GM12878 (cell line): ENCODE data around the gene JAKMIP1. TPM values are rescaled to one million over a fixed set of nuclear protein-coding genes. Genes with fewer than 3 reads are reported as not detected.

Experiments used
- ATAC-seq: fragments of 200-7000 bp; cut with Tn5 transposase; 3 replicates; pipeline ENCODE4 v1.9.1; 2020; ENCODE audit warnings: mild to moderate bottlenecking, moderate library complexity
- BruUV-seq: library from RNA; stranded (reverse); fragments of 400-500 nt; replicated peaks from 2 replicates; lab custom pipeline; 2021; lab: Mats Ljungman, UMichigan
- CTCF ChIA-PET: fragments of 300-600 bp; sonication (Branson Sonifier 250); formaldehyde crosslinking; extraction: SDS; loops from one replicate; lab custom pipeline; 2021; ENCODE audit warnings: inconsistent platforms; lab: Yijun Ruan, JAX
- POLR2A ChIA-PET: fragments of 350-600 bp; formaldehyde crosslinking; extraction: SDS; loops from one replicate; lab custom pipeline; 2021; ENCODE audit warnings: inconsistent platforms; lab: Charles Lee
- RAD21 ChIA-PET: fragments of 300-600 bp; sonication (Branson Sonifier 250); formaldehyde crosslinking; loops from one replicate; lab custom pipeline; 2023; ENCODE audit warnings: antibody characterized with exemption; ENCODE audit not compliant: unreplicated experiment; lab: Charles Lee
- SMC1A ChIA-PET: fragments of 300-600 bp; sonication (Branson Sonifier 250); formaldehyde crosslinking; loops from one replicate; lab custom pipeline; 2023; ENCODE audit not compliant: unreplicated experiment, uncharacterized antibody; lab: Charles Lee
- DNase-seq: peaks from one replicate; pipeline ENCODE4 v3.0.0-alpha.2; 2011; ENCODE audit warnings: low read depth, low spot score
- FAIRE-seq: peaks from 3 replicates; lab custom pipeline; 2011; peaks lifted over from hg19 to GRCh38; lab: Jason Lieb, UNC
- H2AFZ ChIP-seq: 2 replicates; pipeline ENCODE4 v1.6.0; 2011; ENCODE audit warnings: low read depth, low read length, control low read depth; ENCODE audit not compliant: control insufficient read depth
- H3K27ac ChIP-seq: 2 replicates; pipeline ENCODE4 v1.5.1; 2011; ENCODE audit warnings: control low read depth; ENCODE audit not compliant: control insufficient read depth, insufficient read depth
- H3K27me3 ChIP-seq, 2 experiments: replicated peaks in 1 of 2; 2 replicates each; pipeline versions ENCODE4 v1.6.0 to v1.6.1; 2011; ENCODE audit warnings: low read length in 1 of 2; ENCODE audit not compliant: control insufficient read depth in 2 of 2, insufficient read depth in 2 of 2
- H3K36me3 ChIP-seq, 2 experiments: 2 replicates each; pipeline ENCODE4 v1.5.1; 2011; ENCODE audit warnings: low read length in 1 of 2; ENCODE audit not compliant: control insufficient read depth in 2 of 2, insufficient read depth in 2 of 2
- H3K4me1 ChIP-seq: 2 replicates; pipeline ENCODE4 v1.6.1; 2011; ENCODE audit warnings: mild to moderate bottlenecking, low read length, moderate library complexity, mixed read lengths; ENCODE audit not compliant: control insufficient read depth, insufficient read depth
- H3K4me2 ChIP-seq: 2 replicates; pipeline ENCODE4 v1.6.0; 2011; ENCODE audit warnings: control low read depth; ENCODE audit not compliant: control insufficient read depth, insufficient read depth
- H3K4me3 ChIP-seq: fragments of 200-600 bp; sonication (generic); 2 replicates; pipeline ENCODE4 v1.5.1; 2016
- H3K79me2 ChIP-seq: 2 replicates; pipeline ENCODE4 v1.6.0; 2011; ENCODE audit warnings: low read length; ENCODE audit not compliant: control insufficient read depth, insufficient read depth
- H3K9ac ChIP-seq: 2 replicates; pipeline ENCODE4 v1.8.0; 2011; ENCODE audit warnings: low read length, control low read depth, mixed read lengths; ENCODE audit not compliant: control insufficient read depth, insufficient read depth
- H3K9me3 ChIP-seq: replicated peaks from 3 replicates; pipeline ENCODE4 v1.5.1; 2011; ENCODE audit warnings: mild to moderate bottlenecking, low read length; ENCODE audit not compliant: control insufficient read depth, insufficient read depth
- H4K20me1 ChIP-seq: 2 replicates; pipeline ENCODE4 v1.6.0; 2011; ENCODE audit not compliant: control insufficient read depth, insufficient read depth
- BHLHE40 ChIP-seq, 2 experiments: fragments of 450-650 bp in 1 of 2; IDR thresholded peaks; 2 replicates each; pipeline ENCODE4 v1.6.1; 2011 to 2017; ENCODE audit warnings: low read depth in 2 of 2, borderline replicate concordance in 1 of 2, improper control_type of control experiment in 1 of 2, low read length in 1 of 2, mild to moderate bottlenecking in 1 of 2
- ESRRA ChIP-seq: IDR thresholded peaks from 2 replicates; pipeline ENCODE4 v1.6.1; 2012; ENCODE audit warnings: mild to moderate bottlenecking, low read length, improper control_type of control experiment
- IKZF2 ChIP-seq, 2 experiments: fragments of 450-650 bp; IDR thresholded peaks; 2 replicates each; pipeline ENCODE4 v1.6.1; 2017; ENCODE audit warnings: mild to moderate bottlenecking in 2 of 2, moderate library complexity in 2 of 2
- KLF5 ChIP-seq: fragments of 450-650 bp; IDR thresholded peaks from 2 replicates; pipeline ENCODE4 v1.6.1; 2014; ENCODE audit warnings: mild to moderate bottlenecking; ENCODE audit not compliant: partially characterized antibody
- STAT3 ChIP-seq: IDR thresholded peaks from 2 replicates; pipeline ENCODE4 v1.6.1; 2011; ENCODE audit warnings: low read depth, low read length, improper control_type of control experiment
- USF1 ChIP-seq: IDR thresholded peaks from 2 replicates; pipeline ENCODE4 v1.6.1; 2011; ENCODE audit warnings: borderline replicate concordance, low read depth, mild to moderate bottlenecking, moderate library complexity, mixed read lengths, low read length; ENCODE audit not compliant: insufficient read depth; ENCODE audit errors: extremely low read length
- ZBED1 ChIP-seq: IDR thresholded peaks from 2 replicates; pipeline ENCODE4 v1.6.1; 2016; ENCODE audit warnings: borderline replicate concordance
- WGBS: methylation state at CpG from one replicate; pipeline ENCODE4 v1.1.6; 2016; ENCODE audit warnings: low lambda C conversion rate; ENCODE audit not compliant: insufficient replicate concordance, insufficient coverage; ENCODE audit errors: missing lambda C conversion rate; 5-methylcytosine and 5-hydroxymethylcytosine counted together
- in situ Hi-C: fragments of 300-500 bp; cut with MboI; formaldehyde crosslinking; loops from 9 replicates; pipeline ENCODE4 v1.14.3; 2018; ENCODE audit warnings: mixed read lengths
- intact Hi-C: fragments of 100-400 bp; cut with micrococcal nuclease; formaldehyde crosslinking; loops from one replicate; pipeline ENCODE4 v1.14.2; 2022; ENCODE audit not compliant: unreplicated experiment
- polyA plus RNA-seq, 11 experiments: library from polyadenylated mRNA; depleted of rRNA in 4 of 11; unstranded in 6 of 11; stranded (reverse) in 5 of 11; fragments of >200 nt; fragmentation: Nextera tagmentation in 4 of 11; fragmentation: Illumina TruSeq in 1 of 11; extraction: Ambion mirVana in 4 of 11; extraction: Trizol in 1 of 11; gene quantifications; 1 replicate in 1 of 11; 2 replicates in 10 of 11; pipeline versions ENCODE4 v1.2.1 to v1.2.3, GENCODE V29; 2011 to 2016; ENCODE audit warnings: inconsistent platforms in 2 of 11, missing spikeins in 2 of 11, low read depth in 1 of 11
- total RNA-seq, 4 experiments: library from RNA; depleted of rRNA in 3 of 4; stranded (reverse); fragments of >200 nt in 3 of 4; fragmentation: Illumina TruSeq in 1 of 4; extraction: Trizol in 1 of 4; gene quantifications; 2 replicates each; pipeline versions ENCODE4 v1.2.1 to v1.2.3, GENCODE V29; 2013 to 2021

Gene JAKMIP1
- total and polyA plus RNA-seq, 10 of the 15 experiments (the other 5 are each of a cell fraction or from before 2014, with no cell fraction given), result 0.52 to 16.7 (median 12.3) TPM

GRCh38 chr4:6248394-6248793, 48.0 kb upstream of the JAKMIP1 start:
- SMC1A ChIA-PET, result interaction anchor here (1.4 to 7.8 kb wide), 7 partner anchors 15 to 250 kb away, joined by 3 to 96 read pairs (median 40); no protein-coding TSS in a partner anchor
- no peak overlapping the region for H3K27ac ChIP-seq
- no peaks in the 10 kb centered on the region for H3K4me1 ChIP-seq
- WGBS, result 43% methylated on average over 10 of the region's 10 CpGs
- no peak overlapping the region for H3K4me3 ChIP-seq
- no peak overlapping the region for H3K9ac ChIP-seq
- POLR2A ChIA-PET, result no interaction called here
- H3K9me3 ChIP-seq, result peaks cover 12% of the 10 kb centered on the region; the same call in 2 of the 3 replicates
- H3K4me2 ChIP-seq, result no peak overlapping the region
- in situ Hi-C loops (no loop called here), intact Hi-C loops (no loop called here)
- TF ChIP-seq IKZF2 (IDR thresholded peaks at IDR 0.05) (no peak), STAT3 (no peak), ZBED1 (no peak), KLF5 (no peak), BHLHE40 (IDR thresholded peaks at IDR 0.05; ENCODE audit: borderline replicate concordance in 1 of 2, low read depth in 2 of 2, low read length in 1 of 2) (no peak), ESRRA (no peak)
- no peaks in the 10 kb centered on the region for H3K79me2 ChIP-seq
- H3K27me3 ChIP-seq, result peaks cover 0 to 3% of the 10 kb centered on the region in 2 experiments; a peak in 2 of 4 replicates
- BruUV-seq, result no TSS peak
- ATAC-seq (no peak), DNase-seq (no peak), FAIRE-seq (no peak)
- H3K36me3 ChIP-seq, result no peaks in the 10 kb centered on the region
- CTCF ChIA-PET, result interaction anchor here (1.6 to 8.9 kb wide), 8 partner anchors 16 to 250 kb away, joined by 4 to 469 read pairs (median 47); partner anchors contain the start of gene WFS1
- H4K20me1 ChIP-seq, result no peaks in the 10 kb centered on the region
- RAD21 ChIA-PET, result interaction anchor here (1.4 to 11.6 kb wide), 4 partner anchors 10 to 82 kb away, joined by 4 to 222 read pairs (median 31); no protein-coding TSS in a partner anchor
- H2AFZ ChIP-seq, result no peak overlapping the region

- ChIA-PET POLR2A (no interaction called here), CTCF (interaction anchor here (1.1 to 7.6 kb wide), 3 partner anchors 22 to 248 kb away, joined by 4 to 117 read pairs (median 4); no protein-coding TSS in a partner anchor), RAD21 (interaction anchor here (0.6 to 11.6 kb wide), 2 partner anchors 46 to 84 kb away, joined by 4 to 222 read pairs; no protein-coding TSS in a partner anchor), SMC1A (interaction anchor here (0.9 kb wide), 1 partner anchor 246 kb away, joined by 3 read pairs; no protein-coding TSS in a partner anchor)
- H4K20me1 ChIP-seq, result no peaks in the 10 kb centered on the region
- 62% methylated on average over 9 of the region's 9 CpGs for WGBS
- no peaks in the 10 kb centered on the region for H3K36me3 ChIP-seq
- no TSS peak for BruUV-seq
- peaks cover 0 to 3% of the 10 kb centered on the region in 2 experiments; a peak in 2 of 4 replicates for H3K27me3 ChIP-seq
- in situ Hi-C loops (no loop called here), intact Hi-C loops (no loop called here)
- H3K9me3 ChIP-seq, result peaks cover 12% of the 10 kb centered on the region; the same call in 2 of the 3 replicates
- no peak overlapping the region for H3K4me3 ChIP-seq
- H2AFZ ChIP-seq, result no peak overlapping the region
- H3K4me2 ChIP-seq, result no peak overlapping the region
- DNase-seq (no peak), FAIRE-seq (no peak), ATAC-seq (no peak)
- no peak for TF ChIP-seq USF1
- H3K9ac ChIP-seq, result no peak overlapping the region
- no peaks in the 10 kb centered on the region for H3K79me2 ChIP-seq
- no peaks in the 10 kb centered on the region for H3K4me1 ChIP-seq
- H3K27ac ChIP-seq, result no peak overlapping the region
These were observed 45.9 kb upstream of the JAKMIP1 start for GRCh38 chr4:6246170-6246634.
